ENCODE measurements around the gene C6. TPM values are rescaled to one million over a fixed set of nuclear protein-coding genes. Genes with fewer than 3 reads are reported as not detected.

C6 gene
- total and polyA plus RNA-seq, 10 of the 15 experiments (the other 5 are each of a cell fraction or from before 2014, with no cell fraction given): 0.31 TPM; not detected in 9

DNA sequence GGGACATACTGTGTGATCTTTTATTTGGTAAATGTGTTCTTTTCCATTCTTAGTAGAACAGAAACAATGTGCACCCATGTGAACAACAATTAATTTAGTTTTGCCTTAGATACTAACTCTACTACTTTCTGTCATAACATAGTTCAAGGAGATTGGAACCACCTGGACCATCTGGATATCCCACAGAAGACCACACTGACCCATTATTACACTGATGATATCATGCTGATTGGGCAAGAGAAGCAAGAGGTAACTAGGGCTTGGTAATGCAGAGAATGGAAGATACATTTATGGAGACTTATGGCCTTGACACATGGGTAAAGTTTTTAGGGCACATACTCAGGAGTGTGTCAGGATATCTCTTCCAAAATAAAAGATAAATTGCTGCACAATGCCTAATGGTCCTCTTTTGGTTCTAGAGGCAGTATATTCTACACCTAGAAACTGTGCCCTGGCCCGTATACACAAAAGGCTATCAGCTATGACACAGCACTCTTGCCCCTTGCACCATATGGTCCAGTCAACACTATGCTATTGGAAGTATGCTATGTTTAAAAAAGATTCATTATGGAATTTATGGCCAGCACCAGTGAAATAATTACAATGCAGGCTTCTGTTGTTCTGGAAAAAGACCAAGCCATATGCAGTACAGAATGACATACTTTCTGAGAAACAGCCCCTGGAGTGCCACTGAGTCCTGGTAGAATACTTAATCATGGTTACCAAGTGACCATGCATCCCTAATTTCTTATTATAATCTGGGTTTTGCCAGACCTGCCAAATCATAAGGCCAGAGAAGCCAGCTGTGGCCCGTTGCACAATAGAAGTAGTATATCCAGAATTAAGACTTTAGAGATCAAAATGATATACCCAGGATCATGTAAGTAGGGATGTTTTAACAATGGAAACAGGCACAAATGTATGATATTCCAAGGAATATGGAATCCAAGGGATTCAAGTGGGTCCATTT is 100.6 kb downstream of the C6 start:
- H3K4me1 ChIP-seq (ENCODE audit: control insufficient read depth, insufficient read depth, low read length): no peaks in the 10 kb centered on the region
- in situ Hi-C loops (cut with MboI) (no loop called here), intact Hi-C loops (cut with micrococcal nuclease; ENCODE audit: unreplicated experiment) (no loop called here)
- ChIA-PET SMC1A (ENCODE audit: uncharacterized antibody, unreplicated experiment) (no interaction called here), POLR2A (no interaction called here), RAD21 (ENCODE audit: unreplicated experiment) (no interaction called here), CTCF (no interaction called here)
- H3K36me3 ChIP-seq (ENCODE audit: control insufficient read depth in 2 of 2, insufficient read depth in 2 of 2, low read length in 1 of 2): no peaks in the 10 kb centered on the region
- no TSS peak for BruUV-seq (replicated peaks)
- DNase-seq (ENCODE audit: low read depth, low spot score) (no peak), FAIRE-seq (no peak), ATAC-seq (no peak)
- H3K9me3 ChIP-seq (replicated peaks; ENCODE audit: control insufficient read depth, insufficient read depth, low read length): no peaks in the 10 kb centered on the region
- H2AFZ ChIP-seq (ENCODE audit: control insufficient read depth, low read depth, low read length): no peak overlapping the region
- H3K4me3 ChIP-seq: no peak overlapping the region
- H3K27ac ChIP-seq (ENCODE audit: control insufficient read depth, insufficient read depth): no peak overlapping the region
- H3K79me2 ChIP-seq (ENCODE audit: control insufficient read depth, insufficient read depth, low read length): no peaks in the 10 kb centered on the region
- no peak overlapping the region for H3K4me2 ChIP-seq (ENCODE audit: control insufficient read depth, insufficient read depth)
- 26% methylated on average over 2 of the region's 2 CpGs for WGBS (ENCODE audit: insufficient coverage, insufficient replicate concordance, low lambda C conversion rate, missing lambda C conversion rate)
- no peak overlapping the region for H3K9ac ChIP-seq (ENCODE audit: control insufficient read depth, insufficient read depth, low read length)
- no peak for TF ChIP-seq HCFC1 (IDR thresholded peaks at IDR 0.05; ENCODE audit: low read length)
- TF ChIP-seq RCOR1 (conservative IDR thresholded peaks at IDR 0.05; ENCODE audit: low read depth, low read length): no peak
- TF ChIP-seq CREM (IDR thresholded peaks at IDR 0.05; ENCODE audit: low read depth): no peak
- TF ChIP-seq CHD2 (IDR thresholded peaks at IDR 0.05; ENCODE audit: borderline replicate concordance, low read depth, low read length): no peak
- no peak for TF ChIP-seq SUPT20H (IDR thresholded peaks at IDR 0.05; ENCODE audit: borderline replicate concordance, control insufficient read depth, low read depth, low read length)
- TF ChIP-seq JUNB (IDR thresholded peaks at IDR 0.05): no peak
- TF ChIP-seq POLR2A (IDR thresholded peaks at IDR 0.05; ENCODE audit: low read depth, low read length): no peak
- no peak for TF ChIP-seq EZH2 (IDR thresholded peaks at IDR 0.05; ENCODE audit: borderline replicate concordance, control insufficient read depth, low read depth, low read length)
- TF ChIP-seq, protein P1, sequence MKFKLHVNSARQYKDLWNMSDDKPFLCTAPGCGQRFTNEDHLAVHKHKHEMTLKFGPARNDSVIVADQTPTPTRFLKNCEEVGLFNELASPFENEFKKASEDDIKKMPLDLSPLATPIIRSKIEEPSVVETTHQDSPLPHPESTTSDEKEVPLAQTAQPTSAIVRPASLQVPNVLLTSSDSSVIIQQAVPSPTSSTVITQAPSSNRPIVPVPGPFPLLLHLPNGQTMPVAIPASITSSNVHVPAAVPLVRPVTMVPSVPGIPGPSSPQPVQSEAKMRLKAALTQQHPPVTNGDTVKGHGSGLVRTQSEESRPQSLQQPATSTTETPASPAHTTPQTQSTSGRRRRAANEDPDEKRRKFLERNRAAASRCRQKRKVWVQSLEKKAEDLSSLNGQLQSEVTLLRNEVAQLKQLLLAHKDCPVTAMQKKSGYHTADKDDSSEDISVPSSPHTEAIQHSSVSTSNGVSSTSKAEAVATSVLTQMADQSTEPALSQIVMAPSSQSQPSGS (IDR thresholded peaks at IDR 0.05; ENCODE audit: low read length): no peak
- TF ChIP-seq GABPA (IDR thresholded peaks at IDR 0.05; ENCODE audit: low read depth): no peak
- no peak for TF ChIP-seq NBN (IDR thresholded peaks at IDR 0.05)
- no peak for TF ChIP-seq POU2F2 (IDR thresholded peaks at IDR 0.05; ENCODE audit: borderline replicate concordance, low read depth, low read length)
- H3K27me3 ChIP-seq (replicated peaks in 1 of 2; ENCODE audit: control insufficient read depth in 2 of 2, insufficient read depth in 2 of 2, low read length in 1 of 2): no peaks in the 10 kb centered on the region
- no peaks in the 10 kb centered on the region for H4K20me1 ChIP-seq (ENCODE audit: control insufficient read depth, insufficient read depth)
